Coronary artery (tissue), 2 donors: ENCODE results near the gene DIABLO.

Source experiments
- DNase-seq: peaks from one replicate; pipeline ENCODE4 v3.0.0-alpha.2; 2017; ENCODE audit warnings: low spot score
- H3K27ac ChIP-seq, 2 donors: fragments of 200-600 bp; sonication (generic); one replicate each; pipeline ENCODE4 v1.5.1; 2016 to 2019
- H3K4me3 ChIP-seq: fragments of 200-600 bp; sonication (generic); 2 replicates; pipeline ENCODE4 v1.5.1; 2016; ENCODE audit warnings: mild to moderate bottlenecking, moderate library complexity
- TF ChIP-seq, protein P1 (sequence below): fragments of 200-600 bp; sonication (generic); IDR thresholded peaks from one replicate; pipeline ENCODE4 v1.5.1; 2019; ENCODE audit warnings: antibody characterized with exemption

Gene DIABLO

DNA sequence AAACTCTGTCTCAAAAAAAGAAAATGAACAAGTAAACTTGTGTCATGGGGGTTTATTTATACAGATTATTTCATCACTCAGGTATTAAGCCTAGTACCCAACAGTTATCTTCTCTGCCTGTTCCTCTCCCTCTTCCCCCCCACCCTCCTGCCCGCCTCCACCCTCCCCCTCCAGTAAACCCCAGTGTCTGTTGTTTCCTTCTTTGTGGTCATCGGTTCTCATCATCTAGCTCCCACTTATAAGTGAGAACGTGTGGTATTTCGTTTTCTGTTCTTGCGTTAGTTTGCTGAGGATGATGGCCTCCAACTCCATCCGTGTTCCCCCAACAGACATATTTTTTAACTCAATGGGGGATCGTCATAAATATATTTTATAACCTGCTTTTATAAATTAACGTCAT is 64.2 kb downstream of the DIABLO start:
- TF ChIP-seq, protein P1, sequence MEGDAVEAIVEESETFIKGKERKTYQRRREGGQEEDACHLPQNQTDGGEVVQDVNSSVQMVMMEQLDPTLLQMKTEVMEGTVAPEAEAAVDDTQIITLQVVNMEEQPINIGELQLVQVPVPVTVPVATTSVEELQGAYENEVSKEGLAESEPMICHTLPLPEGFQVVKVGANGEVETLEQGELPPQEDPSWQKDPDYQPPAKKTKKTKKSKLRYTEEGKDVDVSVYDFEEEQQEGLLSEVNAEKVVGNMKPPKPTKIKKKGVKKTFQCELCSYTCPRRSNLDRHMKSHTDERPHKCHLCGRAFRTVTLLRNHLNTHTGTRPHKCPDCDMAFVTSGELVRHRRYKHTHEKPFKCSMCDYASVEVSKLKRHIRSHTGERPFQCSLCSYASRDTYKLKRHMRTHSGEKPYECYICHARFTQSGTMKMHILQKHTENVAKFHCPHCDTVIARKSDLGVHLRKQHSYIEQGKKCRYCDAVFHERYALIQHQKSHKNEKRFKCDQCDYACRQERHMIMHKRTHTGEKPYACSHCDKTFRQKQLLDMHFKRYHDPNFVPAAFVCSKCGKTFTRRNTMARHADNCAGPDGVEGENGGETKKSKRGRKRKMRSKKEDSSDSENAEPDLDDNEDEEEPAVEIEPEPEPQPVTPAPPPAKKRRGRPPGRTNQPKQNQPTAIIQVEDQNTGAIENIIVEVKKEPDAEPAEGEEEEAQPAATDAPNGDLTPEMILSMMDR, result no peak
- no peak overlapping the region for H3K4me3 ChIP-seq
- no peak for DNase-seq

DNA sequence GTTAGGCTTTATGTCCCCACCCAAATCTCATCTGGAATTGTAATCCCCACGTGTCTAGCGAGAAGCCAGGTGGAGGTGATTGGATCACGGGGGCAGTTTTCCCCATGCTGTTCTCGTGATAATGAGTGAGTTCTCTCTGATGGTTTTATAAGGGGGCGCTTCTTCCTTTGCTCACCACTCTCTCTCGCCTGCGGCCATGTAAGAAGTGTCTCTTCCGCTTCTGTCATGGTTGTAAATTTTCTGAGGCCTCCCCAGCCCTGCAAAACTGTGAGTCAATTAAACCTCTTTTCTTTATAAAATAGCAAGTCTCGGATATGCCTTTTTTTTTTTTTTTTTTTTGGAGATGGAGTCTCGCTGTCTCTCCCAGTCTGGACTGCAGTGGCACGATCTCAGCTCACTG is 65.1 kb downstream of the DIABLO start:
- Histone ChIP-seq H3K27ac (no peak overlapping the region), H3K4me3 (no peak overlapping the region)
- TF ChIP-seq, protein P1, result no peak
- DNase-seq, result no peak

More for the DNA sequence above, 64.2 kb downstream of the DIABLO start:
- no peak overlapping the region for H3K27ac ChIP-seq

DNA sequence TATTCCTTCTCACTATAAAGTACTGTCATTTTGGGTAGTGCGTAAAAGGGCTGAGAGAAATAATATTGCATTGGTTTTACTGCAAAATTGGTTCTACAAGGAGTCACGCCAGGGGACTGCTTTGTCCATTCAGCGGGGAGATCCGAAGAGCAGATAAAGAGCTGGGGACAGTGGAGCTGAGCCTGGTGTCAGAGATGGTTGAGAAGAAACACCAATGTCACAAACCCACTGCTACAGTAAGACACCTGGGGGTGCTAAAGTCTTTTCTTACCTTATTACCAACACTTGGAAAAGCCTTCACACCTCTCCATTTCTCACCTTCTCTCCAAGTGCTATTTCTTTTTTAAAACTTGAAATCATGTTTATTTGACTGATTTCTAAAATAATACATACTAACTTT is 66.0 kb downstream of the DIABLO start:
- H3K27ac ChIP-seq, result no peak overlapping the region
- TF ChIP-seq, protein P1, result no peak
- DNase-seq, result no peak
- H3K4me3 ChIP-seq, result no peak overlapping the region

DNA sequence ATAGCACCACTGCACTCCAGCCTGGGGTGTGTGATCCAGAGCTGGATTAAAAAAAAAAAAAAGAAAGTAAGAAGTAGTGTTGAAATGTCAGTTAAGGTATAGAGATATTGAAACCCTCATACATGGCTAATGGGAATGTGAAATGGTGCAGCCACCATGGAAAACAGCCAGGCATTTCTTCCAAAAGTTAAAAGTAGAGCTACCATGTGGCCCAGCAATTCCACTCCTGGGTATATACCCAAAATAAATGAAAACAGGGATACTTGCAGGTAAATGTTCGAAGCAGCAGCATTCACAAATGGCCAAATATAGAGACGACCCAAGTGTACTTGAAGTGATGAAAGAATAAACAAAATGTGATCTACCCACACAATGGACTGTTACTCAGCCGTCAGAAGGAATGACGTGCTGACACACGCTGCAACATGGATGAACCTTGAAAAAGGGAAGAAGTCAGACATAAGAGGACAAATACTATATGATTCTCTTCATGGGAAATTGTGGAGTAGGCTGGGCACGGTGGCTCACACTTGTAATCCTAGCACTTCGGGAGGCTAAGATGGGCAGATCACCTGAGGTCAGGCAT is 67.1 kb downstream of the DIABLO start:
- DNase-seq, result no peak
- H3K4me3 ChIP-seq, result no peak overlapping the region
- no peak overlapping the region for H3K27ac ChIP-seq
- TF ChIP-seq, protein P1, result no peak
